HEK293T (cell line): Measurements from ENCODE around the gene SYNPO2.

ENCODE experiments used
- ARNT ChIP-seq: fragments of 450-650 bp; IDR thresholded peaks from 2 replicates; pipeline ENCODE4 v1.6.1; 2017; ENCODE audit warnings: mild to moderate bottlenecking
- FOXK2 ChIP-seq: fragments of 450-650 bp; IDR thresholded peaks from 2 replicates; pipeline ENCODE4 v1.6.1; 2016; ENCODE audit warnings: mild to moderate bottlenecking
- L3MBTL2 ChIP-seq: fragments of 450-650 bp; conservative IDR thresholded peaks from 2 replicates; pipeline ENCODE4 v1.6.1; 2016; ENCODE audit warnings: mild to moderate bottlenecking
- PKNOX1 ChIP-seq: fragments of 450-650 bp; IDR thresholded peaks from 2 replicates; pipeline ENCODE4 v1.6.1; 2016
- ZNF384 ChIP-seq: fragments of 450-650 bp; IDR thresholded peaks from 2 replicates; pipeline ENCODE4 v1.6.1; 2016

- no peak for TF ChIP-seq ARNT
- no peak for TF ChIP-seq PKNOX1
- no peak for TF ChIP-seq FOXK2
- no peak for TF ChIP-seq ZNF384
- no peak for TF ChIP-seq L3MBTL2
Measured at GRCh38 chr4:119087121-119087520, 198.5 kb downstream of the SYNPO2 start.
